ENCODE measurements around the gene SEH1L.

Gene SEH1L

GRCh38 chr18:12960395-12960794, 12.6 kb downstream of the SEH1L start:
- no peak for DNase-seq (ENCODE audit: low read depth in 2 of 2)
- TF ChIP-seq, protein P1, sequence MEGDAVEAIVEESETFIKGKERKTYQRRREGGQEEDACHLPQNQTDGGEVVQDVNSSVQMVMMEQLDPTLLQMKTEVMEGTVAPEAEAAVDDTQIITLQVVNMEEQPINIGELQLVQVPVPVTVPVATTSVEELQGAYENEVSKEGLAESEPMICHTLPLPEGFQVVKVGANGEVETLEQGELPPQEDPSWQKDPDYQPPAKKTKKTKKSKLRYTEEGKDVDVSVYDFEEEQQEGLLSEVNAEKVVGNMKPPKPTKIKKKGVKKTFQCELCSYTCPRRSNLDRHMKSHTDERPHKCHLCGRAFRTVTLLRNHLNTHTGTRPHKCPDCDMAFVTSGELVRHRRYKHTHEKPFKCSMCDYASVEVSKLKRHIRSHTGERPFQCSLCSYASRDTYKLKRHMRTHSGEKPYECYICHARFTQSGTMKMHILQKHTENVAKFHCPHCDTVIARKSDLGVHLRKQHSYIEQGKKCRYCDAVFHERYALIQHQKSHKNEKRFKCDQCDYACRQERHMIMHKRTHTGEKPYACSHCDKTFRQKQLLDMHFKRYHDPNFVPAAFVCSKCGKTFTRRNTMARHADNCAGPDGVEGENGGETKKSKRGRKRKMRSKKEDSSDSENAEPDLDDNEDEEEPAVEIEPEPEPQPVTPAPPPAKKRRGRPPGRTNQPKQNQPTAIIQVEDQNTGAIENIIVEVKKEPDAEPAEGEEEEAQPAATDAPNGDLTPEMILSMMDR (IDR thresholded peaks at IDR 0.05; ENCODE audit: low read depth, low read length), result no peak
- H3K4me3 ChIP-seq (replicated peaks in 1 of 2; ENCODE audit: low read depth in 2 of 2, low read length in 2 of 2), result no peak overlapping the region

GRCh38 chr18:12960853-12961397, 13.1 kb downstream of the SEH1L start:
- DNase-seq (ENCODE audit: low read depth in 2 of 2), result peak in 1 of 2 donors; percentile 19
- TF ChIP-seq, protein P1 (IDR thresholded peaks at IDR 0.05; ENCODE audit: low read depth, low read length), result no peak

GRCh38 chr18:12963069-12963468, 15.3 kb downstream of the SEH1L start:
- TF ChIP-seq, protein P1 (IDR thresholded peaks at IDR 0.05; ENCODE audit: low read depth, low read length), result no peak
- no peak for DNase-seq (ENCODE audit: low read depth in 2 of 2)
- no peak overlapping the region for H3K4me3 ChIP-seq (replicated peaks in 1 of 2; ENCODE audit: low read depth in 2 of 2, low read length in 2 of 2)

More at GRCh38 chr18:12960853-12961397, 13.1 kb downstream of the SEH1L start:
- no peak overlapping the region for H3K4me3 ChIP-seq (replicated peaks in 1 of 2; ENCODE audit: low read depth in 2 of 2, low read length in 2 of 2)

GRCh38 chr18:12968115-12968514, 20.3 kb downstream of the SEH1L start:
- TF ChIP-seq, protein P1 (IDR thresholded peaks at IDR 0.05; ENCODE audit: low read depth, low read length), result no peak
- H3K4me3 ChIP-seq (replicated peaks in 1 of 2; ENCODE audit: low read depth in 2 of 2, low read length in 2 of 2), result no peak overlapping the region
- DNase-seq (ENCODE audit: low read depth in 2 of 2), result no peak

- no peak for DNase-seq (ENCODE audit: low read depth in 2 of 2)
- TF ChIP-seq, protein P1 (IDR thresholded peaks at IDR 0.05; ENCODE audit: low read depth, low read length), result no peak
- no peak overlapping the region for H3K4me3 ChIP-seq (replicated peaks in 1 of 2; ENCODE audit: low read depth in 2 of 2, low read length in 2 of 2)
Measured at GRCh38 chr18:12968619-12969018, 20.8 kb downstream of the SEH1L start.

GRCh38 chr18:12973562-12974213, 25.9 kb downstream of the SEH1L start:
- no peak overlapping the region for H3K4me3 ChIP-seq (replicated peaks in 1 of 2; ENCODE audit: low read depth in 2 of 2, low read length in 2 of 2)
- TF ChIP-seq, protein P1 (IDR thresholded peaks at IDR 0.05; ENCODE audit: low read depth, low read length), result no peak
- DNase-seq (ENCODE audit: low read depth in 2 of 2), result peak in 1 of 2 donors; percentile 27

Measured in cardiac fibroblast (primary cell).